Measurements from ENCODE around the gene ZBTB7C. TPM values are rescaled to one million over a fixed set of nuclear protein-coding genes. Genes with fewer than 3 reads are reported as not detected.

The ZBTB7C gene
- total and polyA plus RNA-seq, 2 donors: 4.6 to 8.6 TPM

GRCh38 chr18:48345596-48345995, 63.6 kb downstream of the ZBTB7C start:
- Histone ChIP-seq H3K36me3 (ENCODE audit: insufficient read depth) (no peaks in the 10 kb centered on the region), H3K4me3 (ENCODE audit: low read depth, low read length) (no peak overlapping the region), H3K4me1 (ENCODE audit: insufficient read depth) (no peaks in the 10 kb centered on the region), H3K27ac (ENCODE audit: low read depth) (no peak overlapping the region)
- WGBS: 61% methylated on average over 2 of the region's 2 CpGs
- no peak for DNase-seq (ENCODE audit: extremely low spot score)

GRCh38 chr18:48342581-48342980, 66.6 kb downstream of the ZBTB7C start:
- Histone ChIP-seq H3K4me3 (ENCODE audit: low read depth, low read length) (no peak overlapping the region), H3K4me1 (ENCODE audit: insufficient read depth) (no peaks in the 10 kb centered on the region), H3K36me3 (ENCODE audit: insufficient read depth) (no peaks in the 10 kb centered on the region), H3K27ac (ENCODE audit: low read depth) (no peak overlapping the region)
- 51% methylated on average over 6 of the region's 6 CpGs for WGBS
- no peak for DNase-seq (ENCODE audit: extremely low spot score)

- Histone ChIP-seq H3K4me3 (ENCODE audit: low read depth, low read length) (no peak overlapping the region), H3K4me1 (ENCODE audit: insufficient read depth) (no peaks in the 10 kb centered on the region), H3K27ac (ENCODE audit: low read depth) (no peak overlapping the region), H3K36me3 (ENCODE audit: insufficient read depth) (no peaks in the 10 kb centered on the region)
- no peak for DNase-seq (ENCODE audit: extremely low spot score)
- WGBS: 46% methylated on average over 6 of the region's 6 CpGs
Measured at GRCh38 chr18:48342125-48342524, 67.1 kb downstream of the ZBTB7C start.

GRCh38 chr18:48340560-48340959, 68.6 kb downstream of the ZBTB7C start:
- Histone ChIP-seq H3K36me3 (ENCODE audit: insufficient read depth) (no peaks in the 10 kb centered on the region), H3K4me3 (ENCODE audit: low read depth, low read length) (no peak overlapping the region), H3K27ac (ENCODE audit: low read depth) (no peak overlapping the region), H3K4me1 (ENCODE audit: insufficient read depth) (no peaks in the 10 kb centered on the region)
- 70% methylated on average over 8 of the region's 8 CpGs for WGBS
- no peak for DNase-seq (ENCODE audit: extremely low spot score)

DNA sequence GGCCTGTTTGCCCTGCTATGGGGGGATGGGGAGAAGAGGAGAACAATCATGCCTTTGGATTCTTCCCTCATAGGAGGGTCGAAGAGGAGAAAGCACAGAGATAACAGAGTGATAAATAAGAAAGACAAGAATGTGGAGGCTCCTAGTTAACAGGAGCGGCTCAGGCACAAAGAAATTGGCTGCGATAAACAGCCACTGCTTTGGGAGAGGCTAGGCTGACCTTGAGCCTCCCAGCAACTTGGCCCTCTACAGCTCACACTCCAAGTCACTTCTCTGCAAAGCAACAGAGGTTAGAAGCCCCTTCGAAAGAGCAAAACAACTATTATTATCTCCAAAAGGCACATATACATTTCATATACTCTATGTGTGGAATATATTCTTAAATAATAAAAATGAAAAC, 69.5 kb downstream of the ZBTB7C start:
- Histone ChIP-seq H3K4me1 (ENCODE audit: insufficient read depth) (no peaks in the 10 kb centered on the region), H3K4me3 (ENCODE audit: low read depth, low read length) (no peak overlapping the region), H3K36me3 (ENCODE audit: insufficient read depth) (no peaks in the 10 kb centered on the region), H3K27ac (ENCODE audit: low read depth) (no peak overlapping the region)
- DNase-seq (ENCODE audit: extremely low spot score): no peak
- WGBS: 69% methylated on average over 4 of the region's 4 CpGs

DNA sequence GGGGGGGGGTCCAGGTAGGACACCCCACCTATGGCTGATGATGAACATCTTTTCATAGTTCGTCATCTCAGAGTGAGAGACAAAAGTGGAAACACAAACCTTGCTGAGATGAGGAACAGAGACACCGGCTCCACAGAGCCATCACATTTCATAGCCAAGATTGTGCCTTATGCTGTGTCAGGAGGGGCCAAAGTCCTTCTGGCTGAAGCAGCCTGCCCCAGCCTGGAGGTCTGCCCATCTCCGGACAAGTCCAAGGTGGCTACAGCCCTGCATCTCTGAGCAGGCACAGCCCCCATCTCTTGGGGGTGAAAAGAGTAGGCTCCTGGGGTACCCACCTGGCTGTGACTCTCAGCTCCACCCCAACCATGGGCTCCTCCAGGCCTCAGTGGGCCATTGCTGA, 70.3 kb downstream of the ZBTB7C start:
- Histone ChIP-seq H3K27ac (ENCODE audit: low read depth) (no peak overlapping the region), H3K4me1 (ENCODE audit: insufficient read depth) (no peaks in the 10 kb centered on the region), H3K36me3 (ENCODE audit: insufficient read depth) (no peaks in the 10 kb centered on the region), H3K4me3 (ENCODE audit: low read depth, low read length) (no peak overlapping the region)
- WGBS: 94% methylated on average over 3 of the region's 3 CpGs
- no peak for DNase-seq (ENCODE audit: extremely low spot score)

DNA sequence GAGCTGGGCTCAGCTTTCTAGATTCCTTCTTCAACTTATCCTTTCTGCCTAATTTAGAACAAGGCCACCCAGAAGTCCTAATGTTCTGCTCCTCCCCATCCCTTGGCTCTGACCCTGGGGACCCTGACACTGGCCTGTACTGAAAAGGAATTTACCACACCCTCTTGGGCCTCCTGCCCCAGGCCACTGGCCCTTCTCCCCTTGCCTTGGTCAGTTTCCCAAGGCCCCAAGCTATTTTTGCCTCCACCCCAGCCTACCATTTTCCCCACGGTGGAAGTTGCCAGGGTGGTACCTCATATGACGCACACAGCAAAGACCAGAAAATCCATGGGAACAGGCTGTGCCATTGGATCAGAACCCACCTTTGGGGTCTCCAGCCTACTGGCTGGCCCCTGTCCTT, 72.1 kb downstream of the ZBTB7C start:
- H3K4me1 ChIP-seq (ENCODE audit: insufficient read depth): no peaks in the 10 kb centered on the region
- no peaks in the 10 kb centered on the region for H3K36me3 ChIP-seq (ENCODE audit: insufficient read depth)
- no peak overlapping the region for H3K27ac ChIP-seq (ENCODE audit: low read depth)
- no peak overlapping the region for H3K4me3 ChIP-seq (ENCODE audit: low read depth, low read length)
- WGBS: 85% methylated on average over 2 of the region's 2 CpGs
- no peak for DNase-seq (ENCODE audit: extremely low spot score)

DNA sequence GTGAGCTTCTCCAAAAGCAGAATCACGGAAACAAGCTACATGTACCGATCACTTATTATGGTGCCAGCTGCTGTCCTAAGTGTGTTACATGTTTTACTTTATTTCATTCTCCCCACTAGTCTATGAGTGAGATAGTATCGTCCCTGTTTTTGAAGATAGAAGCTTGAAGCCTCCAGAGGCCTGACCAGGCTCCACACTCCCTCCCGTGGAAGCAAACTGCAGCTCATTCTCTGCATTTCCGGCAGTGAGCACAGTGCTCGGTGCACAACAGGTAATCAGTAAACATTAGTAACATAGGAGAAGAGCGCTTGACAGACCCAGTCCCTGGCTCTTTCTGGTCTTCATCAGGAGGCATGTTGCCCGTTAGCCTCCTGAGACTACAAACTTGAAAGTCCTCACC, 72.9 kb downstream of the ZBTB7C start:
- DNase-seq (ENCODE audit: extremely low spot score): no peak
- Histone ChIP-seq H3K4me3 (ENCODE audit: low read depth, low read length) (no peak overlapping the region), H3K27ac (ENCODE audit: low read depth) (no peak overlapping the region), H3K36me3 (ENCODE audit: insufficient read depth) (no peaks in the 10 kb centered on the region), H3K4me1 (ENCODE audit: insufficient read depth) (no peaks in the 10 kb centered on the region)
- 72% methylated on average over 8 of the region's 8 CpGs for WGBS

DNA sequence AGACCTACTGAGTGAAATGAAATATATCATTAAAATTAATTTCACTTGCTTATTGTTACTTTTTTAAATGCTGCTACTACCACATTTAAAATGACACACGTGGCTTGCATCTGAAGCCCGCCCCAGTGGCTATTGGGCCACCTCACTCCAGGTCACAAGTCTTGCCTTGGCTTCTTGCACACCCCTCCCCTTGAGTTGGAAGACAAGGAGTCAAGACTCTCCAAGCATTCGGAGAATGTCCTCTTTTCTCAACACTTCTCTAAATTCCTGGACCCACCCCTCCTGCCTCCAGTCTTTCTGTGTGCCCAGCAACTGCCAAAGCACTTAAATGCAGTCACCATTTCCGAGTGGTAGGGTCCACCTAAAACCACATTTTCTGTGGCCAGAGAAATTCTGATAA, 73.4 kb downstream of the ZBTB7C start:
- Histone ChIP-seq H3K4me3 (ENCODE audit: low read depth, low read length) (no peak overlapping the region), H3K36me3 (ENCODE audit: insufficient read depth) (no peaks in the 10 kb centered on the region), H3K4me1 (ENCODE audit: insufficient read depth) (no peaks in the 10 kb centered on the region), H3K27ac (ENCODE audit: low read depth) (no peak overlapping the region)
- 74% methylated on average over 4 of the region's 4 CpGs for WGBS
- no peak for DNase-seq (ENCODE audit: extremely low spot score)

- 94% methylated on average over 3 of the region's 3 CpGs for WGBS
- Histone ChIP-seq H3K4me3 (ENCODE audit: low read depth, low read length) (no peak overlapping the region), H3K4me1 (ENCODE audit: insufficient read depth) (no peaks in the 10 kb centered on the region), H3K36me3 (ENCODE audit: insufficient read depth) (no peaks in the 10 kb centered on the region), H3K27ac (ENCODE audit: low read depth) (no peak overlapping the region)
- no peak for DNase-seq (ENCODE audit: extremely low spot score)
Measured at GRCh38 chr18:48334845-48335244, 74.3 kb downstream of the ZBTB7C start.

- 44% methylated on average over 4 of the region's 4 CpGs for WGBS
- no peak overlapping the region for H3K27ac ChIP-seq (ENCODE audit: low read depth)
- no peak overlapping the region for H3K4me3 ChIP-seq (ENCODE audit: low read depth, low read length)
- H3K36me3 ChIP-seq (ENCODE audit: insufficient read depth): no peaks in the 10 kb centered on the region
- DNase-seq (ENCODE audit: extremely low spot score): no peak
- H3K4me1 ChIP-seq (ENCODE audit: insufficient read depth): no peaks in the 10 kb centered on the region
Measured at GRCh38 chr18:48333563-48333962, 75.6 kb downstream of the ZBTB7C start.

- WGBS: 77% methylated on average over 8 of the region's 8 CpGs
- no peak overlapping the region for H3K27ac ChIP-seq (ENCODE audit: low read depth)
- DNase-seq (ENCODE audit: extremely low spot score): no peak
- no peaks in the 10 kb centered on the region for H3K4me1 ChIP-seq (ENCODE audit: insufficient read depth)
- H3K4me3 ChIP-seq (ENCODE audit: low read depth, low read length): no peak overlapping the region
- H3K36me3 ChIP-seq (ENCODE audit: insufficient read depth): no peaks in the 10 kb centered on the region
Measured at GRCh38 chr18:48330016-48330991, 78.9 kb downstream of the ZBTB7C start.

- no peak for DNase-seq (ENCODE audit: extremely low spot score)
- H3K36me3 ChIP-seq (ENCODE audit: insufficient read depth): no peaks in the 10 kb centered on the region
- 80% methylated on average over 7 of the region's 7 CpGs for WGBS
- no peak overlapping the region for H3K27ac ChIP-seq (ENCODE audit: low read depth)
- H3K4me3 ChIP-seq (ENCODE audit: low read depth, low read length): no peak overlapping the region
- no peaks in the 10 kb centered on the region for H3K4me1 ChIP-seq (ENCODE audit: insufficient read depth)
Measured at GRCh38 chr18:48328473-48329210, 80.5 kb downstream of the ZBTB7C start.

All from urinary bladder (tissue), 4 donors.